ENCODE measurements around the gene SERP2. TPM values are rescaled to one million over a fixed set of nuclear protein-coding genes. Genes with fewer than 3 reads are reported as not detected.

SERP2 gene
- total RNA-seq, 1 experiment from 2014 or later = not detected

GRCh38 chr13:44337581-44337980, 36.0 kb upstream of the SERP2 start:
- no peaks in the 10 kb centered on the region for H4K20me1 ChIP-seq (ENCODE audit: insufficient read depth)
- H3K9me2 ChIP-seq (ENCODE audit: insufficient read depth) = no peaks in the 10 kb centered on the region
- H3K9ac ChIP-seq (ENCODE audit: low read length) = no peak overlapping the region
- ChIA-PET POLR2A (no interaction called here), CTCF (no interaction called here), RAD21 (ENCODE audit: low non-redundant PET in 1 of 2, low total read pairs in 2 of 2, uncharacterized antibody in 2 of 2, unreplicated experiment in 2 of 2) (no interaction called here)
- H3K79me2 ChIP-seq (ENCODE audit: insufficient read depth, low read length) = no peaks in the 10 kb centered on the region
- peaks cover 0 to 4% of the 10 kb centered on the region in 2 experiments; a peak in 1 of 4 replicates for H3K4me1 ChIP-seq (ENCODE audit: control insufficient read depth in 1 of 2, insufficient read depth in 2 of 2, low read length in 2 of 2)
- H3K36me3 ChIP-seq (ENCODE audit: control insufficient read depth in 1 of 2, insufficient read depth in 2 of 2, low read length in 2 of 2) = no peaks in the 10 kb centered on the region
- H3K4me3 ChIP-seq (replicated peaks in 1 of 2; ENCODE audit: low read depth in 1 of 2, low read length in 2 of 2) = no peak overlapping the region
- peaks cover 0 to 7% of the 10 kb centered on the region in 2 experiments; a peak in 1 of 4 replicates for H3K9me3 ChIP-seq (ENCODE audit: control insufficient read depth in 1 of 2, insufficient read depth in 1 of 2, low read depth in 1 of 2, low read length in 2 of 2)
- intact Hi-C loops (cut with micrococcal nuclease) = no loop called here
- DNase-seq (ENCODE audit: low read depth, low spot score) (no peak), ATAC-seq (no peak)
- no peaks in the 10 kb centered on the region for H3K27me3 ChIP-seq (ENCODE audit: insufficient read depth, low read length)
- no peak overlapping the region for H2AFZ ChIP-seq (ENCODE audit: low read depth, low read length, poor library complexity, severe bottlenecking)
- no peak overlapping the region for H3K4me2 ChIP-seq (ENCODE audit: low read length)
- TF ChIP-seq, protein P1, sequence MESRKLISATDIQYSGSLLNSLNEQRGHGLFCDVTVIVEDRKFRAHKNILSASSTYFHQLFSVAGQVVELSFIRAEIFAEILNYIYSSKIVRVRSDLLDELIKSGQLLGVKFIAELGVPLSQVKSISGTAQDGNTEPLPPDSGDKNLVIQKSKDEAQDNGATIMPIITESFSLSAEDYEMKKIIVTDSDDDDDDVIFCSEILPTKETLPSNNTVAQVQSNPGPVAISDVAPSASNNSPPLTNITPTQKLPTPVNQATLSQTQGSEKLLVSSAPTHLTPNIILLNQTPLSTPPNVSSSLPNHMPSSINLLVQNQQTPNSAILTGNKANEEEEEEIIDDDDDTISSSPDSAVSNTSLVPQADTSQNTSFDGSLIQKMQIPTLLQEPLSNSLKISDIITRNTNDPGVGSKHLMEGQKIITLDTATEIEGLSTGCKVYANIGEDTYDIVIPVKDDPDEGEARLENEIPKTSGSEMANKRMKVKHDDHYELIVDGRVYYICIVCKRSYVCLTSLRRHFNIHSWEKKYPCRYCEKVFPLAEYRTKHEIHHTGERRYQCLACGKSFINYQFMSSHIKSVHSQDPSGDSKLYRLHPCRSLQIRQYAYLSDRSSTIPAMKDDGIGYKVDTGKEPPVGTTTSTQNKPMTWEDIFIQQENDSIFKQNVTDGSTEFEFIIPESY (IDR thresholded peaks at IDR 0.05; ENCODE audit: extremely low read depth, insufficient replicate concordance, low read length) = no peak
- TF ChIP-seq ZNF274 (IDR thresholded peaks at IDR 0.05; ENCODE audit: low read depth, low read length) = no peak
- no peak for TF ChIP-seq REST (IDR thresholded peaks at IDR 0.05; ENCODE audit: low read depth)
- no peak for TF ChIP-seq SIN3A (IDR thresholded peaks at IDR 0.05; ENCODE audit: low read depth)
- no peak for TF ChIP-seq FOSL1 (IDR thresholded peaks at IDR 0.05; ENCODE audit: low read depth)
- TF ChIP-seq, protein P2, sequence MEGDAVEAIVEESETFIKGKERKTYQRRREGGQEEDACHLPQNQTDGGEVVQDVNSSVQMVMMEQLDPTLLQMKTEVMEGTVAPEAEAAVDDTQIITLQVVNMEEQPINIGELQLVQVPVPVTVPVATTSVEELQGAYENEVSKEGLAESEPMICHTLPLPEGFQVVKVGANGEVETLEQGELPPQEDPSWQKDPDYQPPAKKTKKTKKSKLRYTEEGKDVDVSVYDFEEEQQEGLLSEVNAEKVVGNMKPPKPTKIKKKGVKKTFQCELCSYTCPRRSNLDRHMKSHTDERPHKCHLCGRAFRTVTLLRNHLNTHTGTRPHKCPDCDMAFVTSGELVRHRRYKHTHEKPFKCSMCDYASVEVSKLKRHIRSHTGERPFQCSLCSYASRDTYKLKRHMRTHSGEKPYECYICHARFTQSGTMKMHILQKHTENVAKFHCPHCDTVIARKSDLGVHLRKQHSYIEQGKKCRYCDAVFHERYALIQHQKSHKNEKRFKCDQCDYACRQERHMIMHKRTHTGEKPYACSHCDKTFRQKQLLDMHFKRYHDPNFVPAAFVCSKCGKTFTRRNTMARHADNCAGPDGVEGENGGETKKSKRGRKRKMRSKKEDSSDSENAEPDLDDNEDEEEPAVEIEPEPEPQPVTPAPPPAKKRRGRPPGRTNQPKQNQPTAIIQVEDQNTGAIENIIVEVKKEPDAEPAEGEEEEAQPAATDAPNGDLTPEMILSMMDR (IDR thresholded peaks at IDR 0.05 in 2 of 3, conservative IDR thresholded peaks at IDR 0.05 in 1 of 3; ENCODE audit: borderline replicate concordance in 1 of 3, insufficient read depth in 1 of 3, low read depth in 2 of 3, low read length in 2 of 3) = no peak
- no peak for TF ChIP-seq ELF1 (IDR thresholded peaks at IDR 0.05; ENCODE audit: borderline replicate concordance, low read depth)
- no peak for TF ChIP-seq JUND (IDR thresholded peaks at IDR 0.05)
- no peak for TF ChIP-seq EZH2 (IDR thresholded peaks at IDR 0.05)
- no peak for TF ChIP-seq POLR2A (IDR thresholded peaks at IDR 0.05; ENCODE audit: borderline replicate concordance, extremely low read depth, insufficient read depth, insufficient read length)
- no peak for TF ChIP-seq TCF7L2 (IDR thresholded peaks at IDR 0.05; ENCODE audit: borderline replicate concordance, extremely low read depth, insufficient read depth, insufficient read length)
- no peak for TF ChIP-seq EGR1 (IDR thresholded peaks at IDR 0.05; ENCODE audit: low read depth)
- TF ChIP-seq POLR2AphosphoS5 (IDR thresholded peaks at IDR 0.05; ENCODE audit: low read depth, low read length) = no peak
- BruUV-seq (replicated peaks) = no TSS peak
- no peak overlapping the region for H3K27ac ChIP-seq (ENCODE audit: low read depth, low read length)

Measured in HCT116 (cell line).